RWPE2 (cell line): ENCODE results near the gene RNF8.

Experiments used
- ATAC-seq: fragments of 200-7000 bp; cut with Tn5 transposase; 3 replicates; pipeline ENCODE4 v1.9.1; 2021; ENCODE audit warnings: low read depth
- DNase-seq: peaks from one replicate; pipeline ENCODE4 v3.0.0-alpha.2; 2020; ENCODE audit warnings: low spot score
- H3K27ac ChIP-seq: fragments of 450-650 bp; 2 replicates; pipeline ENCODE4 v1.5.1; 2017; ENCODE audit warnings: mild to moderate bottlenecking; ENCODE audit not compliant: poor library complexity, severe bottlenecking
- H3K27me3 ChIP-seq: fragments of 250-450 bp; sonication (Bioruptor Pico); 2 replicates; pipeline ENCODE4 v1.5.1; 2021; ENCODE audit warnings: mild to moderate bottlenecking, moderate library complexity; ENCODE audit not compliant: insufficient read depth, poor library complexity, severe bottlenecking
- H3K36me3 ChIP-seq: fragments of 250-450 bp; sonication (Bioruptor Pico); 2 replicates; pipeline ENCODE4 v1.5.1; 2020; ENCODE audit warnings: low read depth, mild to moderate bottlenecking, moderate library complexity
- H3K4me1 ChIP-seq: fragments of 250-450 bp; sonication (Bioruptor Pico); 2 replicates; pipeline ENCODE4 v1.5.1; 2021; ENCODE audit warnings: mild to moderate bottlenecking, moderate library complexity; ENCODE audit not compliant: insufficient read depth, poor library complexity, severe bottlenecking
- H3K4me3 ChIP-seq: fragments of 250-450 bp; sonication (Bioruptor Pico); 2 replicates; pipeline ENCODE4 v1.5.1; 2021; ENCODE audit warnings: mild to moderate bottlenecking, moderate library complexity; ENCODE audit not compliant: severe bottlenecking
- H3K9me3 ChIP-seq: fragments of 250-450 bp; sonication (Bioruptor Pico); 2 replicates; pipeline ENCODE4 v1.5.1; 2021; ENCODE audit warnings: mild to moderate bottlenecking, moderate library complexity; ENCODE audit not compliant: severe bottlenecking
- CTCF ChIP-seq: fragments of 450-650 bp; IDR thresholded peaks from one replicate; pipeline ENCODE4 v1.5.1; 2017; ENCODE audit warnings: mild to moderate bottlenecking, moderate library complexity; ENCODE audit not compliant: poor library complexity, severe bottlenecking

Gene RNF8

GRCh38 chr6:37369321-37370201, 15.8 kb downstream of the RNF8 start:
- no peak for TF ChIP-seq CTCF
- no peaks in the 10 kb centered on the region for H3K9me3 ChIP-seq
- H3K36me3 ChIP-seq, result peaks cover 42% of the 10 kb centered on the region
- no peak overlapping the region for H3K27ac ChIP-seq
- H3K4me3 ChIP-seq, result no peak overlapping the region
- no peak for DNase-seq
- ATAC-seq, result no peak
- H3K4me1 ChIP-seq, result no peaks in the 10 kb centered on the region
- no peaks in the 10 kb centered on the region for H3K27me3 ChIP-seq

- H3K4me1 ChIP-seq, result no peaks in the 10 kb centered on the region
- ATAC-seq (no peak), DNase-seq (no peak)
- no peak for TF ChIP-seq CTCF
- peaks cover 48% of the 10 kb centered on the region for H3K36me3 ChIP-seq
- no peak overlapping the region for H3K4me3 ChIP-seq
- no peak overlapping the region for H3K27ac ChIP-seq
- H3K27me3 ChIP-seq, result no peaks in the 10 kb centered on the region
- H3K9me3 ChIP-seq, result no peaks in the 10 kb centered on the region
Observed at GRCh38 chr6:37371154-37372083, 17.6 kb downstream of the RNF8 start.

- no peak overlapping the region for H3K4me3 ChIP-seq
- no peak for ATAC-seq
- H3K27me3 ChIP-seq, result no peaks in the 10 kb centered on the region
- no peaks in the 10 kb centered on the region for H3K4me1 ChIP-seq
- H3K27ac ChIP-seq, result no peak overlapping the region
- H3K36me3 ChIP-seq, result peaks cover 48% of the 10 kb centered on the region
- no peak for TF ChIP-seq CTCF
- H3K9me3 ChIP-seq, result no peaks in the 10 kb centered on the region
- no peak for DNase-seq
Observed at GRCh38 chr6:37372116-37372515, 18.3 kb downstream of the RNF8 start.

- ATAC-seq, result no peak
- peaks cover 42% of the 10 kb centered on the region for H3K36me3 ChIP-seq
Observed at GRCh38 chr6:37373822-37374471, 20.2 kb downstream of the RNF8 start.

More at GRCh38 chr6:37373822-37374471, 20.2 kb downstream of the RNF8 start:
- DNase-seq, result no peak
- no peaks in the 10 kb centered on the region for H3K9me3 ChIP-seq
- H3K27ac ChIP-seq, result no peak overlapping the region
- no peak overlapping the region for H3K4me3 ChIP-seq
- H3K4me1 ChIP-seq, result no peaks in the 10 kb centered on the region
- no peaks in the 10 kb centered on the region for H3K27me3 ChIP-seq
- no peak for TF ChIP-seq CTCF
